Stimulated activated CD4-positive, alpha-beta T cell treated with anti-CD3 and anti-CD28 coated beads, Interleukin-1b, Interleukin-23, amount 100 ng/mL, for 4 hours (primary cell): ENCODE measurements around the gene APOBEC3A.

Source experiments
- DNase-seq, 2 donors: peaks; one replicate each; pipeline ENCODE4 v3.0.0-alpha.2; 2020; ENCODE audit warnings: low read depth in 2 of 2

The APOBEC3A gene

DNA sequence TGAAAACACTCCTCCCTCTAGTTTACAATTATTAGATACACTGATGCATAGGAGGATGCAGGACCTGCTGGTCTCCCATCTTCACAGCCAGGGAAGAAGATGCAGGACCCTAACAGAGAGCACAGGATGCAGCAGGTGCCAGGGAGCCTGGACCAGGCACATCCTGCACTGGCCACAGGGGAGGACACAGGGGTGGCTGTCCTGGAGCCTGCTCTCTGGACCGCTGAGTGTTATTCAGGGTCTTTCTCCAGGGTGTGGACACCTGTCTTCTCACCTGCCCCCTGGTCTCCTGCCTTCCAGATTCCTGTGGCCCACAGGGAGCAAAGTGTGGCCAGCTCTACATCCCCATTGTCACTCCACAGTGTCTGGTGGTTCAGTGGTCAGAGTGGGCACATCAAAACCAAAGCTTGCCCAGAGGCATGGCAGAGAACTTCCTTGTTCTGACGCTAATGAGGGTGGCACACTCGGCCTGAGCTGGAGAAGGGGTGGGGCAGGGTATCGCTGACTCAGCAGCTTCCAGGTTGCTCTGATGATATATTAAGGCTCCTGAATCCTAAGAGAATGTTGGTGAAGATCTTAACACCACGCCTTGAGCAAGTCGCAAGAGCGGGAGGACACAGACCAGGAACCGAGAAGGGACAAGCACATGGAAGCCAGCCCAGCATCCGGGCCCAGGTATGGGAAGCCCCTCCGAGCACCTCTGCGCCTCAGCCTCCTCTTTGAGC, at the start of gene APOBEC3A:
Gene APOBEC3A, plus strand, starts transcription at position 564 of the 725 bp plus-strand sequence. Its CDS starts 83 bp downstream, at position 647.
- DNase-seq: no peak

DNA sequence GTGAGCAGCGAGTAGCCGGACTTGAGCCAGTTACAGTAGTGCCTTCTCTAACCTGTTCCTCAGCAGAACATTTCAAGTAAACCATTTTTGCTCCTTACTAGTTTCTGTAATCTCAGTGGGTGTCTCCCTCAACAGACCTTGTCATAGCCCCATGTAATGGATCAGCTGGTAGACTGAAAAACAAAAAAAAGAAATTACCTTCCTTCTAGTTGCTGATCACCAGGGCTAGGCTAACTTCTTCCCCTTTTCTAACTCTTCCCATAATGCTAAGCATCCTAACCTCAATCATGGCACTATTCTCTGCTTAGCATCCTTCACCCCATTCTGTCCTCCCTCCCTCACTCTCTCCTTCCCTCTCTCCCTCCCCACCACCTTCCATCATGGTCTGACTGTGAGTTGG, 49.6 kb upstream of the APOBEC3A start:
- no peak for DNase-seq

DNA sequence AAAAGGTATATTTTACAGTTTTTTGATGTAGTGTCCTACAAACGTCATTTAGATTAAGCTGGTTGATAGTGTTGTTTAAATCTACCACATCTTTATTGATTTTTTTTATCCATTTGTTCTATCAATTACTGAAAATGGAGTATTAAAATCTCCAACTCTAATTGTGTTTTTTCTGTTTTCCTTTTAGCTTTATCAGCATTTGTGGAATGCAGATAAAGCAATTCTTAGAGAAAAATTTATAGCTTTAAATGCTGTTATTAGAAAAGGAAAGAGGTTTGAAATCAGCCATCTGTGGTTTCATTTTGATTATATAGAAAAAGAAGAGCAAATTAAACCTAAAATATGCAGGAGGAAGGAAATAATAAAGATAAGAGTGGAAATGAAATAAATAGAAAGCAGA, 46.0 kb upstream of the APOBEC3A start:
- DNase-seq: no peak

DNA sequence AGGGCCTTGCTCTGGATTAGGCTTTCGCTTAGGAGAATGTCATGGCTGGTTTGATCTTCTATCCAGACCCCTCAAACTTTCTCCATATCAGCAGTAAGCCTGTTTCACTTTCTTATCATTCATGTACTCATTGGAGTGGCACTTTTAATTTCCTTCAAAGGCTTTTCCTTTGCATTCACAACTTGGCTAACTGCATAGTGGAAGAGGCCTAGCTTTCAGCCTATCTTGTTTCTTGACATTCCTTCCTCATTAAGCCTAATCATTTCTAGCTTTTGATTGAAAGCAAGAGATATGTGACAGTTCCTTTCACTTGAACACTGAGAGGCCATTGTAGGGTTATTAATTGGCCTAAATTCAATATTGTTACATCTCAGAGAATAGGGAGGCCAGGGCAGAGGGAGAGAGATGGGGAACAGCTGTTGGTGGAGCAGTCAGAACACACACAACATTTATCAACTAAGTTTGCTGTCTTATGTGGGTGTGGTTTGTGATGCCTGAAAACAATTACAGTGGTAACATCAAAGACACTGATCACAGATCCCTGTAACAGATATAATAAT, 37.7 kb upstream of the APOBEC3A start:
- no peak for DNase-seq

DNA sequence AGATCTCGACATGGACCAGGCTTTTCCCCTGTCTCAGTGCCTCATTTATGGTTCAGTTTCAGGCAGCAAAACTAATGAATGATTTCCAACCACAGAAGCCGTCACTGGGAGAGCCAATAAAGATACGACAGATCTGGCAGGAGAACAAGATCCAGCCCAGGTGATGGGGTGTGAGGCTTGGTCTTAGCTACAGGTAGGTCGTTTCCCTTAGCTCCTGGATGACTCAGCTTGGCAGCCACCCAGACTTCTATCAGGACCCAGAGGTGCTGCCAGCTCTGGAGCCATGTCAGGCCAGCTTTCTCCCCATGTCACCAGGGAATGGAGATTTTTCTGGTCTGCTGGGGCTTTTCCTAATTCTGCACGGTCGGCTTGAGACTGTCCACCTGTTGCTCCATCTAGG, 36.3 kb upstream of the APOBEC3A start:
- DNase-seq: no peak

DNA sequence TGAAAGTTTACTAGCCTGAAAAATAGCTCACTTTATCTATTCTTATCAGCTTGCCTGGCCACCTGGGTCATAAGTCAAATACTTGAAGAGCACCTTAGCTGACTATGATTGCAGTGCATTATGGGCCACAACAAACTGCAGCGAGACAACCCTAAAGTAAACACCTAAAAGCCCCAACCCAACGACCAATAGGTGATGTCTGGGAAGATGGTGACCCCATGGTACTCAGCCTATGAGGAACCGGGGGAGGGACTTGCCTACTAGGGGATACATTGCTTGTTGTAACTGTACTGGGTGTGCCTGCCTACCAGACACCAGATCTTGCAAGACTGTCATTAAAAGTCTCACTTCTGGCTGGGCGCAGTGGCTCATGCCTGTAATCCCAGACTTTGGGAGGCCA, 35.6 kb upstream of the APOBEC3A start:
- no peak for DNase-seq

DNA sequence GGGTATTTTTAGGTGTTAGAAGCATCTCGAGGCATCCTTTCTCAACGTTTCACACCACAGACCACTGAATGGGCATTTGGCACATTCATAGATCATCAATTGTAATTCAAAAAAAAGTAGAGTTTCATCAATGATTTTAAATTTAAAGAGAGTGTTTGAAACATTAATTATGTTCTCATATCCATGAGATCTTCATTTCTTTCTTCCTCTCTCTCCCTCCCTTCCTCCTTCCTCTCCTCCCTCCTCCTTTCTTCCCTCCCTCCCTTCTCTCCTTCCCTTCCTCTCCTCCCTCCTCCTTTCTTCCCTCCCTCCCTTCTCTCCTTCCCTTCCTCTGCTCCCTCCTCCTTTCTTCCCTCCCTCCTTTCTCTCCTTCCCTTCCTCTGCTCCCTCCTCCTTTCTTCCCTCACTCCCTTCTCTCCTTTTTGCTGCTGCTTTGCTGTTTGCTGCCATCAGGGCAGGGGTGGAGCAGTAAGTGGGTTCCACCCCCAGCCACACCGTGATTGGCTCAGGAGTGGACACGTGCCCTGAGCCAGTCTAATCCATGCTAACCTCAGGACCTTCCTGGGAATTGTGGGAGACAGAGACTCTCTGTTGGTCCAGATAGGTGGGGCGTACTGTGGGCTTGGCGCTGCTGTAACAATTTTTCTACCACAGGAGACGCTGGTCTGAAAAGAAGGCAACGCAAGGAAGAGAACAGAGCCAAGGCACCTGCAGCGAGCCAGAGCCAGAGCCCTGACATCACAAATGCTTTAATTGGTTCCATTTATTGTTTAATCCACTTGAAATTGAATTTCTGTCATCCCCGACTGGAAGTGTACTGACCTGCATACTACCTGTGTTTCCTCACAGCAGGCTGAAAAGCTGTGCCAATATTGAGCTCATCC, 33.7 kb upstream of the APOBEC3A start:
- no peak for DNase-seq

DNA sequence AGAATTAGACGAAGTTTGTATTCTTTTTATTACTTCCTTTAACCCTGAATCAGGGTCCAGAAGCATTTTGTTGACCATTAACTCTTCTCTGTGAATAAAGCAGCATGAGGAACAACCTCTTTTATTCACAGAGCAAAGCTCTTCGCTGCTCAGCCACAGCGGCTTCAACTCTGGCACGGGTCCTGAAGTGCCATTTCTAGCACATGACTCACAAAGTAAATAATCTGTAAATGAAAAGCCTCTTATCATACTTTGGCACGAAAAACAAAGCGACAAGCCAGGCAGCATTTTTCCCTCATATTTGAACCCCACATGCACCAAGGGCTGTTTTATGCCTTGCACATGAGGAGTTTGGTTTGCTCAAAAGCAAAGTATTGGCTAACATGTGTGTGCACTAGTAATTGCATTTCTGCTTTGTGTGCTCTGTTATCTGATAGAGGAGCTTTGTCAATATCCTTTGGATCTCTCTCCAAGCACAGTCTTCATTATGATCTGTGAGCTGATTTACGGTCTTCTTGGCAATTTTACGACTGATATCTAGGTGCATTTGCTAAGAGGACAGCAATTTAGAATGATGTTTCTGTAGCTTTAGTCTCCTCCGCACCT, 33.0 kb upstream of the APOBEC3A start:
- no peak for DNase-seq

- no peak for DNase-seq
These were observed 31.8 kb upstream of the APOBEC3A start for GRCh38 chr22:38925571-38926041.

DNA sequence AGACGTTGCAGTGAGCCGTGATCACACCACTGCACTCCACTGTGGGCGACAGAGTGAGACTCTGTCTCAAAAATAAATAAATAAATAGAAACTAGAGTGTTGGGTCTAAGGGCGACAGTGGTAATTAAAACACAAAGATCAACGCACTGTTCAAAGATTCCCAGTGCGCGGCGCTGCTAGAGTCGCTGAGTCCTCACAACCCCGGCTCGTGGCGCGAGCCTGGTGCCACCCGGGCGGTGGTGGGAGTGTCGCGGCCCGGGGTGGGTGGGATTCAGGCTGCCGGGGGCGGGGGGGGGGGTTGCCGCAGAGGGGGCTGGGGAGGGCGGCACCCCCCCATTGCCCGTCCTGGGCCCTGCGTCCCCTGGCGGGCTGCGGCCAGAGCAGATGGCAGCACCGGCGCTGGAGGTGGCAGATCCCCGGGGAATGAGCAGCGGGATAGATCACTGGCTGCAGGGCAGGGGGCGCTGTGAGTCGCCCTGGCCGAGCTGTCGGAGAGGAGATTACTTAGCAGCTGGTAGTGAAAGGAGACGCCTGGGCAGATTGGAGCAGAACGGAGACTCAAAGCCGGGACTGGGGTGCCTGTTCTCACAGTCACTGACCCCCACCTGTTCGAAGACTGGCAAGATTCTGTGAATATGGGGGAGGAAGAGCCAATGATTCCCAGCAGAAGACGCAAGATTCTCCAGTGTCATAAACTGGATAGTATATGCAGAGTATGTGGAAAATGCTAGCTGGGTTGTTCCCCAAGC, 30.2 kb upstream of the APOBEC3A start:
- peak; percentile 21 to 47 for DNase-seq

- no peak for DNase-seq
These were observed 26.9 kb upstream of the APOBEC3A start for GRCh38 chr22:38930512-38930911.

- DNase-seq: no peak
These were observed 22.4 kb upstream of the APOBEC3A start for GRCh38 chr22:38935023-38935422.

DNA sequence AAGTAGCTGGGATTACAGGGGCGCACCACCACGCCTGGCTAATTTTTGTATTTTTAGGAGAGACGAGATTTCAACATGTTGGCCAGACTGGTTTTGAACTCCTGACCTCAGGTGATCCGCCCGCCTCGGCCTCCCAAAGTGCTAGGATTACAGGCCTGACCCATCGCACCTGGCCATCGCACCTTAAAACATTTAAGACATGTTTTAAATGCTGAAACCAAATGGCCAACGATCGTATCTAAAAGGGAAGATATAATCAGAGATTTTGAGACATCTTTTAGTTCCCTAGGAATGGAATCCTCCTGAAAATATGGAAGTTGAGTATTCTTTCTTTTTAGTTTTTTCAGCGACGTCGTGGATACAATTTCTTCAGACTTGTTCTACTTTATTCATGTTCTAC, 21.8 kb upstream of the APOBEC3A start:
- no peak for DNase-seq

DNA sequence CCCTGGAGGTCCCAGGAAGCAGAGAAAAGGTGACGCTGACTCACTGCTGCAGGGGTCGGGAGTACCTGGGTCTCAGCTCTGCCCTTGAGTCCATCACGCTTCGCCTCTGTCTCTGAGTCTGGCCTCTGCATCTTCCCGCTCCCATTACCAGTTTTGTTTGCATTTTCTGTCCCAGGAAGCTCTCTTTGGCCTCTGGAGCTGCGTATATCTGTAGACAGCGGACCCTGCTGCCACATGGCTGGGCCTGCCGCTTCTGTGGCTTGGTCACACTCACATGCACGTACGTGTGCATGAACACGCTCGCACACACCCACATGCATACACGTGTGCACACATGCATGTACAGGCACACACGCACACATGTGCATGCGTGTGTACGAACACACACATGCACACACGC, 20.8 kb upstream of the APOBEC3A start:
- no peak for DNase-seq

GRCh38 chr22:38937036-38937435, 20.4 kb upstream of the APOBEC3A start:
- DNase-seq: no peak

GRCh38 chr22:38937541-38937940, 19.9 kb upstream of the APOBEC3A start:
- no peak for DNase-seq

DNA sequence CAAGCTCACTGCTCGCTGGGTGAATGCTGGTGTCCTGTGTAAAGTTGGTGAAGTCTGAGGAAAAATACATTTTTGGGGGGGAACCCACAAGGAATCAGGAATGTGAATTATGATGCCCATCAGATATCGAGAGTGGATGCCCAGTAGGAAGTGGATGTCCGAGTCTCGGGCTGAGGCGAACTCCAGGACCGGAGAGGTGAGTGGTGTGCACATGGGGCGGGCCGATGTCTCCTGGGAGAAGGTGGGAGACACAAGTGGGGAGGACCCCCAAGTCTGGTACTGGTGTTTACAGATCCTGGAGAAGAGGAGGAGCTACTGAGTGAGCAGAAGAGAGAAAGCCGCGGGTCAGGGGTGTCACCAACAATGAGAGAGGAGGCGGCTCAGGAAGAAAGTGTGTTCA, 19.2 kb upstream of the APOBEC3A start:
- DNase-seq: no peak

DNA sequence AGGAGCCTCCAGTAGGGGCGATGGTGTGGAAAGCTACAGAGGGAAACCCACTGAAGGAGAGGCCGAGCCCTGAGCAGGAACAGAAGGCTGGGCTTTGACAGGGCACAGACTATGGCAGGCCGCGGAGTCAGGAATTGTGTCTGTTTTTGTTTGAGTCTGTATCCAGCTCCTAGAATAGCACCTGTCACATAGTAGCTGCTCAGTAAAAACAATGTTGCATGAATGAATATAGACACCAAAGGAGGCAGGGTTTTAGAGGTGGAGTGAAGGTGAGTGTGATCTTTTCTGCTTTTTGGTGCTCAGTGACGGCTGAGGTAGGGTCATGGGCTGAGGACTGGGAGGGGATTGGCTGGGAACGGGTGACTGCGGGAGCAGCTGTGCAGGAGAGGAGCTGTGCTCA, 18.5 kb upstream of the APOBEC3A start:
- DNase-seq: no peak

DNA sequence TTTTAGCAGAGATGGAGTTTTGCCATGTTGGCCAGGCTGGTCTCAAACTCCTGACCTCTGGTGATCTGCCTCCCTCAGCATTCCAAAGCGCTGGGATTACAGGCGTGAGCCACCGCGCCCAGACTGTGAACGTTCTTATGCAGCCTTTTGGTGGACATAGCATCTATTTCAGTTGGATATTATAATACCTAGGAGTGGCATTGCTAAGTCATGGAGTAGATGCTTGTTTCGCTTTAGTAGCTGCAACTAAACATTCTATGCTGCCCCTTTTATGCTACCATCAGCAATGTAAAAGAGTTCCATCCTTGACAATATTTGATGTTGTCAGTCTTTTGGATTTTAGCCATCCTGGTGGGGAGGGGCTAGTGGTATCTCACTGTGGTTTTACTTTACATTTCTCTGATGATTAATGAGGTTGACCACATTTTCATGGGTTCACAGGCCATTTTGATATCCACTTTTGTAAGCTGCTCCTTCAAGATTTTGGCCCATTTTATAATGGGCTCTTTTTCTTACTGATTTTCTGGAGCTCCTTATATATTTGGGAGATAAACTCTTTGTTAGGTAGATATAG, 16.5 kb upstream of the APOBEC3A start:
- no peak for DNase-seq

DNA sequence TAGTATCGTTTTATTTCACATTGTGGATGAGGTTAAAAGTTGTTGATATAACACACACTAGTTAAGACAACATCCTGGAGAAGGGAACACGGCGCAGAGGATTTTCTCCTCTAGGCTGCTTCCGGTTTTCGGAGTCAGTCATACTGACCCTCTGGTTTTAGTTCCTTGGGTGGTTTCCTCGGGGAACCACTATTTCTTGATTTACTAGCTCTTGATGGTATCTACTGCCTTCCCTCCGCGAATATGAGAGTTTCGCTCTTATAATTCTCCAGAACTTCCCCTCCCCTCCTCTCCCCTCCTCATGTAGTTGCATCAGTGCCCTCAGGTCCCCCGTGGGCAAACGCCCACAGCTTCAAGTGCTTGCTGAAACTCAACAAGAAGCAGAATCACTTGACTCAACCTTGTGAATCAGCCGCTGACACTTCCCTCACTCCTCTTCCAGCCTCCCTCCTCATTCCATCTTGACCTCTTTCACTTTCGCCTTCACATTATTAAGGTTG, 15.9 kb upstream of the APOBEC3A start:
- DNase-seq: peak; percentile 55 to 57

DNA sequence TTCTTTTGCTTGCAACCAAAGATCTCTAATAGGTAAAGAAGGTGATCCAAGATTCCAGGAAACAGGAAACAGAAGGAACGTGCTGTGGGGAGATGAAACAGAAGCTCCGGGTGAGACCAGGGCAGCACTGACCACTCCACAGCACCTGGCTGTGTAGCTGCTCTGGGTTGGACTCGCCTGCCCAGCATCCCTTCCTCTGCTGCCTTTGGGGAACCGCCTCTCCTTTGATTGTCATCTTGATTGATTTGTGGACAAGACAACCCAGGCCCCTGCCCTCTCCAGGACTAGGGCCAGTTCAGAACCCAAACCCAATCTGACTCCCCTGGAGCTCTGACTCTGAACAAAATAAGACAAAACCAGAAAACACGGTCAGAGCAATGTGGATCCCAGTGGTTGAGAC, 14.7 kb upstream of the APOBEC3A start:
- no peak for DNase-seq
